ENCODE data around the gene STAG1.

DNA sequence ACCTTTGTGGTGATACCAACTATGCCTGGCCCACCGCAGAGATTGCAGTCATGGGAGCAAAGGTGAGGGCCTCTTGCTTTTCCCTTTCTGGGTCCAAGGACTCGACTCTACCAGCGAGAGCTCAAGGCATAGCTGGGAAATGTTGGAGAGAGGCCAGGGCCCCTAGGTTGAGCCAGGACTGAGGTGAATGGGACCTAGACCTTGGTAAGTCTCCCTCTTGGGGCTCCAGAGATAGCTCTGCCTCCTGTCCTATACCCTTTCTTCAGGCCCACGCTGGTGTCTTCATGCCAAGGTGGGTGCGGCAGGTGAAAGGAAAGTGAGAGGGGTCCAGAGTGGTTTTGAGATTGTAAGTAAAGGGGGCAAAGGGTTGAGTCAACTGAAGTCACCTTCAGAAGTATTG is 424.5 kb downstream of the STAG1 start:
- TF ChIP-seq RFX5 (IDR thresholded peaks at IDR 0.05; ENCODE audit: low read length) = no peak
- no peak for TF ChIP-seq RXRA (IDR thresholded peaks at IDR 0.05; ENCODE audit: borderline replicate concordance, low read depth)
